Measurements from ENCODE around the gene CD83. TPM values are rescaled to one million over a fixed set of nuclear protein-coding genes. Genes with fewer than 3 reads are reported as not detected.

Gene CD83, protein sequence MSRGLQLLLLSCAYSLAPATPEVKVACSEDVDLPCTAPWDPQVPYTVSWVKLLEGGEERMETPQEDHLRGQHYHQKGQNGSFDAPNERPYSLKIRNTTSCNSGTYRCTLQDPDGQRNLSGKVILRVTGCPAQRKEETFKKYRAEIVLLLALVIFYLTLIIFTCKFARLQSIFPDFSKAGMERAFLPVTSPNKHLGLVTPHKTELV
- total RNA-seq, result 1.9 and 2.5 TPM in 2 replicates

DNA sequence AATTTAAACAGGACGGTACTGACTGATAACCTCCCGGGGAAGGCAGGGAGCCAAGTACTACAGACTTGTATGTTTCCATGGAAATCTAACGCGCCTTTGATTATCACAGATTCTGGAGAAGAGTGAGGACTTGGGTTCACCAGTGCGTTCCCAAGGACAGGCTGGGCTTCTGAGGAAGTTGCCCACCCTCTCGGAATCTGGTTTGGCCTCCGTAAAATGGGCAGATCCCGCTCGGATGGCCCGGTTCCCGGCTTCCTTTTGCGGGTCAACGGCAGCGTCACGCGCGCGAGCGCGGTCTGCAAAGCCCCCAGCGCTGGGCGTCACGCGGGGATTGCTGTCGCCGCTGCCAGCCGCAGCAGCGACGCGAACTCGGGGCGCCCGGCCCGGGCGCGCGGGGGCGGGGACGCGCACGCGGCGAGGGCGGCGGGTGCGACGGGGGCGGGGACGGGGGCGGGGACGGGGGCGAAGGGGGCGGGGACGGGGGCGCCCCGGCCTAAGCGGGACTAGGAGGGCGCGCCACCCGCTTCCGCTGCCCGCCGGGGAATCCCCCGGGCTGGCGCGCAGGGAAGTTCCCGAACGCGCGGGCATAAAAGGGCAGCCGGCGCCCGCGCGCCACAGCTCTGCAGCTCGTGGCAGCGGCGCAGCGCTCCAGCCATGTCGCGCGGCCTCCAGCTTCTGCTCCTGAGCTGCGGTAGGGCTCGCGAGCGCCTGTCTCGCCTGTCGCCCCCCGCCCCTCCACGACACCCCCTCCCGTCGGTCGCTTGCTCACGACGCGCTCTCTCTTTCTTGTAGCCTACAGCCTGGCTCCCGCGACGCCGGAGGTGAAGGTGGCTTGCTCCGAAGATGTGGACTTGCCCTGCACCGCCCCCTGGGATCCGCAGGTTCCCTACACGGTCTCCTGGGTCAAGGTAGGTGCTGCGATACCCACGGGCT is at the start of gene CD83:
TSS of gene CD83 (plus strand) at position 615 of the 933 bp plus-strand sequence. CDS start at position 655, 40 bp downstream.

Other genes starting within 250 kb of the CD83 start
- 0.32 and 0.34 TPM in 2 replicates for gene RNF182, start 192.8 kb upstream of the CD83 start, total RNA-seq